ENCODE results near the gene ATRIP.
"Not testable (repeated sequence)": the region's sequence is repeated elsewhere in the genome, so short reads cannot be mapped to it uniquely, and the experiment has no call there.

GRCh38 chr3:48461767-48462166 is 15.2 kb downstream of the ATRIP start:
- TF ChIP-seq CTCF (IDR thresholded peaks at IDR 0.05; ENCODE audit: low read depth, low read length, poor library complexity, severe bottlenecking); EZH2phosphoT487 (IDR thresholded peaks at IDR 0.05; ENCODE audit: borderline replicate concordance, low read length): not testable (repeated sequence)
